PC-9 (cell line): ENCODE data around the gene PHOX2B.

Source experiments
- EZH2 ChIP-seq: fragments of 200-600 bp; sonication (generic); IDR thresholded peaks from 2 replicates; pipeline ENCODE4 v1.8.0; 2017; ENCODE audit warnings: antibody characterized with exemption, low read depth
- TF ChIP-seq, protein P1 (sequence below): fragments of 200-600 bp; sonication (generic); conservative IDR thresholded peaks from 2 replicates; pipeline ENCODE4 v1.6.1; 2017; ENCODE audit warnings: mixed run types, antibody characterized with exemption, mild to moderate bottlenecking, moderate library complexity

DNA sequence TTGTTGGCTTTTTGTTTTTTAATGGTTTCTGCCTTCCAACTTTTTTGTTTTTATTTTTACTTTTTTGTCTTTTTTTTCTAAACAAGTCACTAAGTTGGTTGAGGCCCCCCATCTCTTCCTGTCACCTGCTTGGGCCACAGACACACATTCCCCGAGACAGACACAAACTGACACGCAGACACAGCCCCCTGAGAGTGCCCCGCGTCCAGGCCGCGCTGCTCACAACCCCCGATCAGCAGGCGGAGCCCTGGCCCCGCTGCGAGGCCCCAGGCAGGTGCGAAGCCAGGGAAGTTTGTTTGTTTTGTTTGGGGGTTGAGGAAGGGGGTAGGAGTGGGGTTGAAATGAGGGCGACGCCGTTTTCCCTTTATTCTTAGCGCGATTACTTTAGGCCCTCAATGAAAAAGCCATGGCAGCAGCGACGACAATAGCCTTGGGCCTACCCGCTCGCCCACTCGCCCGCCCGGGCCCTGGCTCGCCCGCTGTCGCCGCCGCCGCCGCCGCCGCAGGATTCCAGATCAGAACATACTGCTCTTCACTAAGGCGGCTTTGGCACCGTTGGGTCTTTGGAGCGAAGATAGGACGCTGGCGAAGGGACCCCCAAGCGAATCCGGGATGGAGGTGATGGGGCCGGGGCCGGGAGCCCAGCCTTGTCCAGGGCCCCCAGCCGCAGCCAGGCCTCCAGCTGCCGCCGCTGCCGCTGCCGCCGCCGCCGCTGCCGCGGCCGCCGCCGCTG lies 3.1 kb downstream of the PHOX2B start:
- TF ChIP-seq, protein P1, sequence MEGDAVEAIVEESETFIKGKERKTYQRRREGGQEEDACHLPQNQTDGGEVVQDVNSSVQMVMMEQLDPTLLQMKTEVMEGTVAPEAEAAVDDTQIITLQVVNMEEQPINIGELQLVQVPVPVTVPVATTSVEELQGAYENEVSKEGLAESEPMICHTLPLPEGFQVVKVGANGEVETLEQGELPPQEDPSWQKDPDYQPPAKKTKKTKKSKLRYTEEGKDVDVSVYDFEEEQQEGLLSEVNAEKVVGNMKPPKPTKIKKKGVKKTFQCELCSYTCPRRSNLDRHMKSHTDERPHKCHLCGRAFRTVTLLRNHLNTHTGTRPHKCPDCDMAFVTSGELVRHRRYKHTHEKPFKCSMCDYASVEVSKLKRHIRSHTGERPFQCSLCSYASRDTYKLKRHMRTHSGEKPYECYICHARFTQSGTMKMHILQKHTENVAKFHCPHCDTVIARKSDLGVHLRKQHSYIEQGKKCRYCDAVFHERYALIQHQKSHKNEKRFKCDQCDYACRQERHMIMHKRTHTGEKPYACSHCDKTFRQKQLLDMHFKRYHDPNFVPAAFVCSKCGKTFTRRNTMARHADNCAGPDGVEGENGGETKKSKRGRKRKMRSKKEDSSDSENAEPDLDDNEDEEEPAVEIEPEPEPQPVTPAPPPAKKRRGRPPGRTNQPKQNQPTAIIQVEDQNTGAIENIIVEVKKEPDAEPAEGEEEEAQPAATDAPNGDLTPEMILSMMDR = no peak
- no peak for TF ChIP-seq EZH2
